Upper lobe of right lung (tissue), 1 donor: Measurements from ENCODE around the gene SETD3. TPM values are rescaled to one million over a fixed set of nuclear protein-coding genes. Genes with fewer than 3 reads are reported as not detected.

Experiments used
- ATAC-seq: fragments of 200-7000 bp; cut with Tn5 transposase; one replicate; pipeline ENCODE4 v1.9.1; 2020; ENCODE audit warnings: mild to moderate bottlenecking, moderate library complexity
- DNase-seq: peaks from one replicate; pipeline ENCODE4 v3.0.0-alpha.2; 2020
- H3K27ac ChIP-seq: fragments of 200-600 bp; one replicate; pipeline ENCODE4 v1.8.0; 2022
- H3K27me3 ChIP-seq: fragments of 200-600 bp; one replicate; pipeline ENCODE4 v1.8.0; 2022; ENCODE audit warnings: mild to moderate bottlenecking
- H3K36me3 ChIP-seq: fragments of 200-600 bp; one replicate; pipeline ENCODE4 v1.8.0; 2022
- H3K4me1 ChIP-seq: fragments of 200-600 bp; one replicate; pipeline ENCODE4 v1.8.0; 2022
- H3K4me3 ChIP-seq: fragments of 200-600 bp; one replicate; pipeline ENCODE4 v1.8.0; 2022; ENCODE audit warnings: mild to moderate bottlenecking
- H3K9me3 ChIP-seq: fragments of 200-600 bp; one replicate; pipeline ENCODE4 v1.8.0; 2022
- CTCF ChIP-seq: fragments of 200-600 bp; IDR thresholded peaks from one replicate; pipeline ENCODE4 v1.8.0; 2022; ENCODE audit warnings: antibody characterized with exemption
- intact Hi-C: fragments of 100-400 bp; cut with DNase I; formaldehyde crosslinking; loops from one replicate; pipeline ENCODE4 v1.11.0; 2022
- total RNA-seq: library from RNA; stranded (reverse); fragmentation: NEBNext Ultra II Directional; extraction: Animal tissue kit (Norgen Biotek cat#: 25700); gene quantifications from one replicate; pipeline ENCODE4 v1.2.1, GENCODE V29; 2021
- donor health status: DM: no; HTN: yes; CAD: no; lungs with severe emphysema.

Gene SETD3
- total RNA-seq, 1 donor from 2014 or later = 90.3 TPM

- no peak for TF ChIP-seq CTCF
- intact Hi-C loops = no loop called here
- Histone ChIP-seq H3K4me3 (no peak overlapping the region), H3K36me3 (peaks cover 20% of the 10 kb centered on the region), H3K4me1 (peaks cover 7% of the 10 kb centered on the region), H3K27ac (no peak overlapping the region), H3K9me3 (no peaks in the 10 kb centered on the region), H3K27me3 (no peaks in the 10 kb centered on the region)
- no peak for ATAC-seq
- DNase-seq = no peak
Measured at GRCh38 chr14:99423434-99423833, 57.2 kb downstream of the SETD3 start.

- peaks cover 7% of the 10 kb centered on the region for H3K4me1 ChIP-seq
- H3K4me3 ChIP-seq = no peak overlapping the region
- no peaks in the 10 kb centered on the region for H3K27me3 ChIP-seq
- DNase-seq (no peak), ATAC-seq (no peak)
- H3K9me3 ChIP-seq = no peaks in the 10 kb centered on the region
- H3K36me3 ChIP-seq = peaks cover 9% of the 10 kb centered on the region
- no peak overlapping the region for H3K27ac ChIP-seq
- intact Hi-C loops = no loop called here
- no peak for TF ChIP-seq CTCF
Measured at GRCh38 chr14:99422228-99423010, 58.2 kb downstream of the SETD3 start.

- intact Hi-C loops = no loop called here
- peak; percentile 42 for ATAC-seq
- Histone ChIP-seq H3K4me3 (no peak overlapping the region), H3K27ac (no peak overlapping the region), H3K4me1 (peaks cover 7% of the 10 kb centered on the region), H3K36me3 (no peaks in the 10 kb centered on the region), H3K27me3 (no peaks in the 10 kb centered on the region), H3K9me3 (no peaks in the 10 kb centered on the region)
- DNase-seq = peak; percentile 82
- no peak for TF ChIP-seq CTCF
Measured at GRCh38 chr14:99420711-99421110, 59.9 kb downstream of the SETD3 start.

- ATAC-seq (no peak), DNase-seq (no peak)
- peaks cover 7% of the 10 kb centered on the region for H3K4me1 ChIP-seq
- no peaks in the 10 kb centered on the region for H3K9me3 ChIP-seq
- H3K27me3 ChIP-seq = no peaks in the 10 kb centered on the region
- intact Hi-C loops = no loop called here
- no peak overlapping the region for H3K4me3 ChIP-seq
- H3K36me3 ChIP-seq = no peaks in the 10 kb centered on the region
- TF ChIP-seq CTCF = no peak
- no peak overlapping the region for H3K27ac ChIP-seq
Measured at GRCh38 chr14:99419905-99420304, 60.8 kb downstream of the SETD3 start.

GRCh38 chr14:99418242-99418641, 62.4 kb downstream of the SETD3 start:
- ATAC-seq = no peak
- H3K36me3 ChIP-seq = peaks cover 8% of the 10 kb centered on the region

More at GRCh38 chr14:99418242-99418641, 62.4 kb downstream of the SETD3 start:
- Histone ChIP-seq H3K4me1 (no peaks in the 10 kb centered on the region), H3K27me3 (no peaks in the 10 kb centered on the region), H3K4me3 (no peak overlapping the region), H3K27ac (no peak overlapping the region), H3K9me3 (no peaks in the 10 kb centered on the region)
- intact Hi-C loops = no loop called here
- DNase-seq = no peak
- TF ChIP-seq CTCF = no peak
